Type B pancreatic cell (in vitro differentiated cells): ENCODE results near the gene SERINC5. TPM values are rescaled to one million over a fixed set of nuclear protein-coding genes. Genes with fewer than 3 reads are reported as not detected.

Experiments used
- DNase-seq: peaks from one replicate; pipeline ENCODE4 v3.0.0; 2021; ENCODE audit warnings: mixed read lengths; ENCODE audit not compliant: unreplicated experiment; ENCODE audit errors: extremely low spot score
- H3K27ac Mint-ChIP-seq: 2 replicates; pipeline ENCODE4 v1.8.0; 2021; ENCODE audit warnings: mild to moderate bottlenecking, mixed read lengths
- H3K27me3 Mint-ChIP-seq: 2 replicates; pipeline ENCODE4 v1.8.0; 2021; ENCODE audit warnings: mixed read lengths
- H3K36me3 Mint-ChIP-seq: 2 replicates; pipeline ENCODE4 v1.8.0; 2021; ENCODE audit warnings: mixed read lengths
- H3K4me1 Mint-ChIP-seq: one replicate; pipeline ENCODE4 v1.8.0; 2021; ENCODE audit warnings: mixed read lengths; ENCODE audit not compliant: unreplicated experiment
- H3K4me3 Mint-ChIP-seq: 2 replicates; pipeline ENCODE4 v1.8.0; 2021; ENCODE audit warnings: mild to moderate bottlenecking, mixed read lengths
- H3K9me3 Mint-ChIP-seq: 2 replicates; pipeline ENCODE4 v1.8.0; 2021; ENCODE audit warnings: mixed read lengths
- total RNA-seq: library from RNA; stranded (reverse); gene quantifications from 2 replicates; pipeline ENCODE4 v1.2.1, GENCODE V29; 2021; ENCODE audit warnings: low replicate concordance
- TF ChIP-seq, protein P1 (sequence below): fragments of 200-600 bp; sonication (generic); conservative IDR thresholded peaks from 2 replicates; pipeline ENCODE4 v1.5.0; 2021; ENCODE audit warnings: antibody characterized with exemption, mild to moderate bottlenecking

Gene SERINC5
- total RNA-seq, 1 donor from 2014 or later: 59.0 TPM

DNA sequence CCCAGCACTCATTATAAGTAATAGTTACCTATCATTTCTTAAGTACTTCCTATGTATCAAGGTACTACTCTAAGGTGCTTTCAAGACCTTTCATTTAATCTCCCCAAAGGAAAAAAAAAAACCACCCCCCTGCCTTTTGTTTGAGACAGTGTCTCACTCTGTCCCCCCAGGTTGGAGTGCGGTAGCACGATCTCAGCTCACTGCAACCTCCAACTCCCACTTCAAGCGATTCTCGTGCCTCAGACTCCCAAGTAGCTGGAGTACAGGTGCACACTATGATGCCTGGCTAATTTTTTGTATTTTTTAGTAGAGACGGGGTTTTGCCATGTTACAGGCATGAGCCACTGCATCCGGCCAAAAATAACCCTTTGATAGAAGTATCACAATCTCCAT lies 29.9 kb downstream of the SERINC5 start:
- Mint-ChIP-seq H3K4me1 (peaks cover 28% of the 10 kb centered on the region), H3K36me3 (peaks cover 5% of the 10 kb centered on the region), H3K27ac (peak overlapping the region; percentile 14), H3K9me3 (no peaks in the 10 kb centered on the region), H3K4me3 (no peak overlapping the region), H3K27me3 (no peaks in the 10 kb centered on the region)
- DNase-seq: no peak
- TF ChIP-seq, protein P1, sequence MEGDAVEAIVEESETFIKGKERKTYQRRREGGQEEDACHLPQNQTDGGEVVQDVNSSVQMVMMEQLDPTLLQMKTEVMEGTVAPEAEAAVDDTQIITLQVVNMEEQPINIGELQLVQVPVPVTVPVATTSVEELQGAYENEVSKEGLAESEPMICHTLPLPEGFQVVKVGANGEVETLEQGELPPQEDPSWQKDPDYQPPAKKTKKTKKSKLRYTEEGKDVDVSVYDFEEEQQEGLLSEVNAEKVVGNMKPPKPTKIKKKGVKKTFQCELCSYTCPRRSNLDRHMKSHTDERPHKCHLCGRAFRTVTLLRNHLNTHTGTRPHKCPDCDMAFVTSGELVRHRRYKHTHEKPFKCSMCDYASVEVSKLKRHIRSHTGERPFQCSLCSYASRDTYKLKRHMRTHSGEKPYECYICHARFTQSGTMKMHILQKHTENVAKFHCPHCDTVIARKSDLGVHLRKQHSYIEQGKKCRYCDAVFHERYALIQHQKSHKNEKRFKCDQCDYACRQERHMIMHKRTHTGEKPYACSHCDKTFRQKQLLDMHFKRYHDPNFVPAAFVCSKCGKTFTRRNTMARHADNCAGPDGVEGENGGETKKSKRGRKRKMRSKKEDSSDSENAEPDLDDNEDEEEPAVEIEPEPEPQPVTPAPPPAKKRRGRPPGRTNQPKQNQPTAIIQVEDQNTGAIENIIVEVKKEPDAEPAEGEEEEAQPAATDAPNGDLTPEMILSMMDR: no peak

DNA sequence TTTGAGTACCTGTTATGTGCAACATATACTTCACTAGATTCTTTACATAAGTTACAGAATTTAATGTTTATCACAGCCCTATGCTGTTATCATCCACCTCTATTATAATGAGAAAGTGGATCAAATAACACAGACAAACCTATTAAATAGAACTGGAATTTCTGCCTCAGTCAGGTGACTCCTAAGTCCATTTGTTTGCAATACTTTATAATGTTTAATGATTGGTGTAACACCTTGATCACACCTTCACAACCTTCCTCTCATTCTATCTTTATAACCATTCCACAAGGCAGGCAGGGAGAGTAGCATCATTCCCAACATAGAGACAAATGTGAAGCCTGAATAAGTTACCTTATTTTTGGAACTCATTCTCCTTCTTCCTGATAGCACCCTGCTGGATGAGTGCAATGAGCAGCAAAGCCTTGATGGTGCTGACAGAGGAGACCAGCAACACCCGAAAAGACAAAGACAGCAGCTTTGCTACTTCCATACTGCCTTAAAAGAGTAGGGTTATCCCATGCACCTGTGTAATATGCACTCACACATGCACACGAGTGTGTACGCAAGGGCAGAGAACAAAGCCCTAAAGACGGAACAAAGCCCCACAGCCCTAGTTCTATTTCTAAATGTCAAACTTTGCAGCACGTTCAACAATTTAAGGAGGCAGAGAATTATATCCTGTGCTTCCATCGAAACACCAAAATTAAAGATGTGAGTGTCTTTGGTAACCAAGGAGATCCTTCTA lies 30.5 kb downstream of the SERINC5 start:
- H3K27ac Mint-ChIP-seq: peak overlapping the region; percentile 23

DNA sequence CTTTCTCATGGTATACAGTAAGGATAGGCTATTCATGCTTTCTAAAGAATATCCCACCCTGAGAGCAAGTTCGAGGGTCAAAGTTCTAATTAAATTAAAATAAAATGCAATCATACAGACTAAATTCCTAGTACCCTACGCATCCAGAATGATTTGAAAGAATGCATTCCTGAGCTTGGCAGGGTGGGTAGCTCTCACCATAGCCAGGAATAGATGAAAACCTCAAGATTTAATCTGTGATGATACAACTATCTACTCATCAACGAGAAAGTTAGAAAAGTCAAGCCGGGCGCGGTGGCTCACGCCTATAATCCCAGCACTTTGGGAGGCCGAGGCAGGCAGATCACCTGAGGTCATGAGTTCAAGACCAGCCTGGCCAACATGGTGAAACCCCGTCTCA lies 32.3 kb downstream of the SERINC5 start:
- H3K4me3 Mint-ChIP-seq: no peak overlapping the region
- peaks cover 5% of the 10 kb centered on the region for H3K36me3 Mint-ChIP-seq
- peaks cover 33% of the 10 kb centered on the region for H3K4me1 Mint-ChIP-seq
- no peaks in the 10 kb centered on the region for H3K9me3 Mint-ChIP-seq
- no peaks in the 10 kb centered on the region for H3K27me3 Mint-ChIP-seq
- TF ChIP-seq, protein P1: no peak
- DNase-seq: no peak
- no peak overlapping the region for H3K27ac Mint-ChIP-seq

More for the DNA sequence above, 30.5 kb downstream of the SERINC5 start:
- no peak for DNase-seq
- Mint-ChIP-seq H3K9me3 (no peaks in the 10 kb centered on the region), H3K4me1 (peaks cover 26% of the 10 kb centered on the region), H3K4me3 (no peak overlapping the region), H3K27me3 (no peaks in the 10 kb centered on the region), H3K36me3 (peaks cover 5% of the 10 kb centered on the region)
- TF ChIP-seq, protein P1: no peak

DNA sequence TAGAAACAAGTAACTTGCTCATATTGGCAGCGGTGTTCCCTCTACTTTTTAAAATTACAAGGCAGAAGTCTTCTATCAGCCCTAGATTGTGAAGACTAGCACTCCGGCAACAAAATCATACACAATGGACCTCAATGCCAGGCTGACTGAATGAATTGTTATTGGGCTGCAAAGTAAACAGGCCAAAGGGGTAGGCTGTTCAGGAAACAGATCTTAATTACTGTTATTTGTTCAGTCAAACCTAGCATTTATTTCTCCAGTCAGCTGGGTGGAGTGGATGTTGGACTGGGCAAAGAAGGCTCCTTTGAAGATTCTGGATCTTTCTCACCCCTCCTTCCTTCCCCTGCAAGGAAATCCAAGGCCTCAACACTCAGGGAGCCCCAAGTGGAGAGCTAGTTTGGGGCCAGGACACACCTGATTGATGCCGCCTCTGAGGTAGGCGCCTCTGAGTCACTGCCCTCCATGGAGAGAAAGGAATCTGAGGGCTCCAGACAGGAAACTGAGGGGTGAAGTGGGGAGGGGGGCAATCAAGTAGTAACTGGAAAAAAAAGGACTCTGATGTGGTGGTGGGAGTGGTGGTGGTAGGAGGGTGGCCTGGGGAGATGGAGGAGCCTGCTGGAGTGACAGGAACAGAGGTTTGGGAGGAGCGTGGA lies 35.5 kb downstream of the SERINC5 start:
- peak overlapping the region; percentile 36 for H3K27ac Mint-ChIP-seq
- no peaks in the 10 kb centered on the region for H3K27me3 Mint-ChIP-seq
- H3K4me3 Mint-ChIP-seq: no peak overlapping the region
- peaks cover 6% of the 10 kb centered on the region for H3K36me3 Mint-ChIP-seq
- H3K9me3 Mint-ChIP-seq: peaks cover 3% of the 10 kb centered on the region
- DNase-seq: no peak
- TF ChIP-seq, protein P1: no peak
- H3K4me1 Mint-ChIP-seq: peaks cover 25% of the 10 kb centered on the region

DNA sequence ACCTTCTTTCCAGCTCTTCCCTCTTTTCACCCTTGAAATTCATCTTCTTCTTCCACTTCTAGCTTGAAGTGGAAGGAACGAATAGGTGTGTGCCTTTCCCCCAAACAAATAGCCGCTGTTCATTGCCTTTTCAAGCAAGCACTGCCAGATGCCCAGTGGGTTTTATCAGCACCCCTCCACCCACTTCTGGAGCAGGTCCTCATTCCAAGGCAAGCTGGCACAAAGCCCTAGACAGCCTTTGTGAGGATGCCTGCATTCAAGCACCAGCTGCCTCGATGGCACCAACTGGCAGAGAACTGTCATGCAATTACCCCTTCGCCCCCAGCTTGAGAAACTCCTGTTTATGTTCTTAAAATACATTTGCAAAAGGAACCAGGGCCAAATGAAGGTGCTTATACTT lies 36.5 kb downstream of the SERINC5 start:
- peaks cover 22% of the 10 kb centered on the region for H3K4me1 Mint-ChIP-seq
- TF ChIP-seq, protein P1: no peak
- H3K27ac Mint-ChIP-seq: peak overlapping the region; percentile 15
- H3K27me3 Mint-ChIP-seq: no peaks in the 10 kb centered on the region
- peaks cover 5% of the 10 kb centered on the region for H3K36me3 Mint-ChIP-seq
- H3K9me3 Mint-ChIP-seq: peaks cover 7% of the 10 kb centered on the region
- DNase-seq: no peak
- H3K4me3 Mint-ChIP-seq: no peak overlapping the region
